ENCODE results near the gene MARCHF3.

DNA sequence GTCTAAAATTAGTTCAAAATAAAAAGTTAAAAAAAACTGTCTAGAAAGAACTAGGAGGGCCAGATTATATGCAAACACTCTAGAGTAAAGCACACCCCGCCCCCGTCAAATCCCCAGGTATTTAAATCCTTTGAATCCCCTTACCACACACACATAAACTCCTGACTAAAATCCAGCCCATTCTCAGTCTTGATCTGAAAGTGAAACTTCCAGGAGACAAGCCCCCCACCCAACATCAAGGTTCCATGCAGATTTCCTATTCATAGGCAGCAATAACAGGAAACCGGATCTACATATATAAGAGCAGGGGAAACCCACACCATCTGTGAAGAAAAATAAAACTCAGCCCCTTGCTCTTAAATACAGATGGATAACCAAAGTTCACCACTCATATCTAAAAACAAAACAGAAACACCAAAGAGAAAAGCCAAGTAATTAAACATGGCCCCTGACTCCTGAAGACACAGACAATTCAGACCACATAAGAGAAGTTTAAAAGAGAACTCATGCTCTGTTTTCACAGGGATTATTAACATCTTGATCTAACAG, 42.3 kb downstream of the MARCHF3 start:
- TF ChIP-seq EZH2 (IDR thresholded peaks at IDR 0.05; ENCODE audit: low read length, missing control alignments): no peak
- TF ChIP-seq, protein P1, sequence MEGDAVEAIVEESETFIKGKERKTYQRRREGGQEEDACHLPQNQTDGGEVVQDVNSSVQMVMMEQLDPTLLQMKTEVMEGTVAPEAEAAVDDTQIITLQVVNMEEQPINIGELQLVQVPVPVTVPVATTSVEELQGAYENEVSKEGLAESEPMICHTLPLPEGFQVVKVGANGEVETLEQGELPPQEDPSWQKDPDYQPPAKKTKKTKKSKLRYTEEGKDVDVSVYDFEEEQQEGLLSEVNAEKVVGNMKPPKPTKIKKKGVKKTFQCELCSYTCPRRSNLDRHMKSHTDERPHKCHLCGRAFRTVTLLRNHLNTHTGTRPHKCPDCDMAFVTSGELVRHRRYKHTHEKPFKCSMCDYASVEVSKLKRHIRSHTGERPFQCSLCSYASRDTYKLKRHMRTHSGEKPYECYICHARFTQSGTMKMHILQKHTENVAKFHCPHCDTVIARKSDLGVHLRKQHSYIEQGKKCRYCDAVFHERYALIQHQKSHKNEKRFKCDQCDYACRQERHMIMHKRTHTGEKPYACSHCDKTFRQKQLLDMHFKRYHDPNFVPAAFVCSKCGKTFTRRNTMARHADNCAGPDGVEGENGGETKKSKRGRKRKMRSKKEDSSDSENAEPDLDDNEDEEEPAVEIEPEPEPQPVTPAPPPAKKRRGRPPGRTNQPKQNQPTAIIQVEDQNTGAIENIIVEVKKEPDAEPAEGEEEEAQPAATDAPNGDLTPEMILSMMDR (conservative IDR thresholded peaks at IDR 0.05 in 1 of 2, IDR thresholded peaks at IDR 0.05 in 1 of 2; ENCODE audit: low read depth in 1 of 2, low read length in 2 of 2): no peak

All from fibroblast of lung (primary cell).